Stimulated activated CD4-positive, alpha-beta T cell treated with anti-CD3 and anti-CD28 coated beads, Interleukin-12 subunit alpha, Interleukin-12 subunit beta, amount 100 ng/mL, for 24 hours (primary cell): Measurements from ENCODE around the gene KCNS1.
"Not testable (repeated sequence)": the region's sequence is repeated elsewhere in the genome, so short reads cannot be mapped to it uniquely, and the experiment has no call there.

ENCODE experiments used
- DNase-seq, 2 experiments: peaks; one replicate each; pipeline ENCODE4 v3.0.0-alpha.2; 2020; ENCODE audit warnings: low read depth in 2 of 2

The KCNS1 gene

GRCh38 chr20:45100563-45101245 lies at the start of gene KCNS1:
Gene KCNS1 (minus strand): TSS chr20:45101127. CDS start chr20:45099236, 1,891 bp downstream.
- DNase-seq: no peak

- DNase-seq: no peak
Measured at GRCh38 chr20:45149062-45149461, 48.1 kb upstream of the KCNS1 start.

- DNase-seq: no peak
Measured at GRCh38 chr20:45140836-45141235, 39.9 kb upstream of the KCNS1 start.

- not testable (repeated sequence) for DNase-seq
Measured at GRCh38 chr20:45139733-45140375, 38.9 kb upstream of the KCNS1 start.

GRCh38 chr20:45138561-45139300 lies 37.8 kb upstream of the KCNS1 start:
- peak; percentile 9 to 77 for DNase-seq

- DNase-seq: no peak
Measured at GRCh38 chr20:45136911-45137310, 36.0 kb upstream of the KCNS1 start.

GRCh38 chr20:45128099-45128498 lies 27.2 kb upstream of the KCNS1 start:
- DNase-seq: no peak

GRCh38 chr20:45124365-45124764 lies 23.4 kb upstream of the KCNS1 start, which contains the start of gene WFDC12:
Gene WFDC12 (minus strand): TSS chr20:45124465. CDS start chr20:45124447, 18 bp downstream.
- no peak for DNase-seq

- DNase-seq: no peak
Measured at GRCh38 chr20:45121388-45121787, 20.5 kb upstream of the KCNS1 start.

- DNase-seq: no peak
Measured at GRCh38 chr20:45119556-45120266, 18.8 kb upstream of the KCNS1 start.

GRCh38 chr20:45118028-45118427 lies 17.1 kb upstream of the KCNS1 start:
- DNase-seq: no peak

GRCh38 chr20:45117581-45117980 lies 16.7 kb upstream of the KCNS1 start:
- no peak for DNase-seq

- no peak for DNase-seq
Measured at GRCh38 chr20:45115829-45116228, 14.9 kb upstream of the KCNS1 start.

GRCh38 chr20:45115386-45115774 lies 14.5 kb upstream of the KCNS1 start:
- no peak for DNase-seq

- no peak for DNase-seq
Measured at GRCh38 chr20:45114465-45115385, 13.8 kb upstream of the KCNS1 start, which contains the start of gene WFDC5. Gene WFDC5 (minus strand): TSS chr20:45115174. CDS start chr20:45115083, 91 bp downstream.

GRCh38 chr20:45113865-45114264 lies 12.9 kb upstream of the KCNS1 start:
- no peak for DNase-seq

GRCh38 chr20:45112754-45113153 lies 11.8 kb upstream of the KCNS1 start:
- DNase-seq: no peak

- DNase-seq: no peak
Measured at GRCh38 chr20:45111799-45112471, 11.0 kb upstream of the KCNS1 start.

- no peak for DNase-seq
Measured at GRCh38 chr20:45111285-45111684, 10.4 kb upstream of the KCNS1 start.

- DNase-seq: no peak
Measured at GRCh38 chr20:45110301-45110700, 9.4 kb upstream of the KCNS1 start.
